SK-N-SH (cell line): ENCODE measurements around the gene EXOC4. TPM values are rescaled to one million over a fixed set of nuclear protein-coding genes. Genes with fewer than 3 reads are reported as not detected.

Experiments used
- CTCF ChIA-PET: fragments of 300-600, 350-600 bp; formaldehyde crosslinking; extraction: SDS; loops from one replicate; lab custom pipeline; 2021; lab: Yijun Ruan, JAX
- POLR2A ChIA-PET: fragments of 350-600 bp; sonication (Branson Sonifier 250); formaldehyde crosslinking; extraction: SDS; loops from one replicate; lab custom pipeline; 2020; ENCODE audit warnings: antibody characterized with exemption, inconsistent platforms; lab: Yijun Ruan, JAX
- DNase-seq: peaks from one replicate; pipeline ENCODE4 v3.0.0; 2012
- H2AFZ ChIP-seq: fragments of 200-600 bp; sonication (generic); 2 replicates; pipeline ENCODE4 v1.8.1; 2016; ENCODE audit warnings: antibody characterized with exemption, mild to moderate bottlenecking, low read depth
- H3F3A ChIP-seq: fragments of 200-600 bp; sonication (generic); replicated peaks from 2 replicates; pipeline ENCODE3; 2016; ENCODE audit warnings: antibody characterized with exemption, mild to moderate bottlenecking; ENCODE audit not compliant: insufficient read depth
- H3K27ac ChIP-seq, 2 experiments: fragments of 200-500 bp in 1 of 2; fragments of 200-600 bp in 1 of 2; sonication (Bioruptor generic) in 1 of 2; sonication (generic), shearing (Covaris generic) in 1 of 2; 2 replicates each; pipeline versions ENCODE4 v1.5.1 to v1.6.1; 2014 to 2016; ENCODE audit warnings: low read depth in 2 of 2, inconsistent platforms in 1 of 2, low read length in 1 of 2, mild to moderate bottlenecking in 1 of 2, mixed read lengths in 1 of 2
- H3K27me3 ChIP-seq: fragments of 200-600 bp; sonication (generic), shearing (Covaris generic); 2 replicates; pipeline ENCODE4 v1.6.1; 2016; ENCODE audit warnings: mixed run types; ENCODE audit not compliant: insufficient read depth
- H3K36me3 ChIP-seq, 2 experiments: fragments of 200-500 bp in 1 of 2; fragments of 200-600 bp in 1 of 2; sonication (Bioruptor generic) in 1 of 2; sonication (generic) in 1 of 2; replicated peaks in 1 of 2; 2 replicates each; pipeline versions ENCODE3 to v1.5.1; 2014 to 2016; ENCODE audit warnings: low read length in 1 of 2, mild to moderate bottlenecking in 1 of 2; ENCODE audit not compliant: insufficient read depth in 2 of 2, control insufficient read depth in 1 of 2
- H3K4me1 ChIP-seq, 2 experiments: fragments of 200-500 bp in 1 of 2; fragments of 200-600 bp in 1 of 2; sonication (Bioruptor generic) in 1 of 2; sonication (generic), shearing (Covaris generic) in 1 of 2; 2 replicates each; pipeline versions ENCODE4 v1.5.1 to v1.6.1; 2014 to 2016; ENCODE audit warnings: low read depth in 1 of 2, low read length in 1 of 2, mixed run types in 1 of 2; ENCODE audit not compliant: insufficient read depth in 2 of 2, control insufficient read depth in 1 of 2
- H3K4me2 ChIP-seq: fragments of 200-600 bp; sonication (generic), shearing (Covaris generic); 2 replicates; pipeline ENCODE4 v1.6.1; 2017; ENCODE audit warnings: mixed run types
- H3K4me3 ChIP-seq, 2 experiments: fragments of 200-500 bp in 1 of 2; fragments of 200-600 bp in 1 of 2; sonication (Bioruptor generic) in 1 of 2; sonication (generic), shearing (Covaris generic) in 1 of 2; 2 replicates each; pipeline versions ENCODE4 v1.5.1 to v1.8.1; 2014 to 2016; ENCODE audit warnings: low read depth in 2 of 2, inconsistent platforms in 1 of 2, low read length in 1 of 2, mild to moderate bottlenecking in 1 of 2, mixed read lengths in 1 of 2, moderate library complexity in 1 of 2
- H3K79me2 ChIP-seq: fragments of 200-600 bp; sonication (generic); 2 replicates; pipeline ENCODE4 v1.8.1; 2017; ENCODE audit warnings: mild to moderate bottlenecking; ENCODE audit not compliant: insufficient read depth
- H3K9ac ChIP-seq: fragments of 200-600 bp; sonication (generic); 2 replicates; pipeline ENCODE4 v1.6.1; 2017; ENCODE audit warnings: mixed run types
- H3K9me2 ChIP-seq: fragments of 200-600 bp; sonication (generic); 2 replicates; pipeline ENCODE4 v1.6.1; 2017; ENCODE audit warnings: mixed run types
- H3K9me3 ChIP-seq: fragments of 200-600 bp; sonication (generic); 2 replicates; pipeline ENCODE4 v1.6.1; 2017; ENCODE audit warnings: mixed run types, mild to moderate bottlenecking, moderate library complexity
- H4K20me1 ChIP-seq: fragments of 200-600 bp; sonication (generic); 2 replicates; pipeline ENCODE4 v1.6.1; 2017; ENCODE audit warnings: mild to moderate bottlenecking, mixed run types; ENCODE audit not compliant: insufficient read depth
- CHD2 ChIP-seq: fragments of 150-350 bp; IDR thresholded peaks from 2 replicates; pipeline ENCODE4 v1.6.1; 2018; ENCODE audit warnings: low read length; ENCODE audit not compliant: partially characterized antibody
- CTCF ChIP-seq: fragments of 200-600 bp; sonication (generic); IDR thresholded peaks from 2 replicates; pipeline ENCODE4 v1.6.1; 2017; ENCODE audit warnings: antibody characterized with exemption, mild to moderate bottlenecking, moderate library complexity
- ELF1 ChIP-seq: IDR thresholded peaks from 2 replicates; pipeline ENCODE4 v1.4.0; 2012
- EZH2phosphoT487 ChIP-seq: fragments of 200-600 bp; sonication (generic); IDR thresholded peaks from 2 replicates; pipeline ENCODE4 v1.6.1; 2017; ENCODE audit warnings: low read depth, mixed run types, mild to moderate bottlenecking, antibody characterized with exemption, moderate library complexity, borderline replicate concordance
- FOSL2 ChIP-seq: IDR thresholded peaks from 2 replicates; pipeline ENCODE4 v1.4.0; 2012; ENCODE audit warnings: low read depth, mild to moderate bottlenecking, moderate library complexity, borderline replicate concordance
- FOXJ3 ChIP-seq: sonication (generic); formaldehyde crosslinking; IDR thresholded peaks from 2 replicates; pipeline ENCODE4 v1.5.1; 2020; ENCODE audit warnings: mild to moderate bottlenecking, missing genetic modification reagents
- IRF3 ChIP-seq: fragments of 150-350 bp; IDR thresholded peaks from 2 replicates; pipeline ENCODE4 v1.6.1; 2016; ENCODE audit warnings: mild to moderate bottlenecking, low read depth, low read length
- JUND ChIP-seq: IDR thresholded peaks from 2 replicates; pipeline ENCODE4 v1.4.0; 2012
- MAX ChIP-seq: IDR thresholded peaks from 2 replicates; pipeline ENCODE4 v1.4.0; 2012; ENCODE audit warnings: low read depth
- MEF2A ChIP-seq: IDR thresholded peaks from 2 replicates; pipeline ENCODE4 v1.4.0; 2012; ENCODE audit warnings: low read depth, borderline replicate concordance
- MXI1 ChIP-seq: IDR thresholded peaks from 2 replicates; pipeline ENCODE4 v1.6.1; 2012; ENCODE audit warnings: mild to moderate bottlenecking, low read depth, low read length, improper control_type of control experiment
- NFIC ChIP-seq: IDR thresholded peaks from 2 replicates; pipeline ENCODE4 v1.4.0; 2012; ENCODE audit warnings: borderline replicate concordance
- RAD21 ChIP-seq: IDR thresholded peaks from 2 replicates; pipeline ENCODE4 v1.6.1; 2012; ENCODE audit warnings: mild to moderate bottlenecking, low read length
- REST ChIP-seq: IDR thresholded peaks from 2 replicates; pipeline ENCODE4 v1.6.1; 2012; ENCODE audit warnings: mild to moderate bottlenecking, low read depth, low read length, moderate library complexity
- RFX5 ChIP-seq: IDR thresholded peaks from 2 replicates; pipeline ENCODE4 v1.6.1; 2012; ENCODE audit warnings: mild to moderate bottlenecking, improper control_type of control experiment, low read length
- RXRA ChIP-seq: IDR thresholded peaks from 2 replicates; pipeline ENCODE4 v1.4.0; 2012; ENCODE audit warnings: low read depth, mild to moderate bottlenecking, borderline replicate concordance
- SMC3 ChIP-seq: IDR thresholded peaks from 2 replicates; pipeline ENCODE4 v1.6.1; 2012; ENCODE audit warnings: low read depth, low read length, improper control_type of control experiment
- TAF1 ChIP-seq: IDR thresholded peaks from 2 replicates; pipeline ENCODE4 v1.6.1; 2012; ENCODE audit warnings: low read depth, mild to moderate bottlenecking, low read length, moderate library complexity, borderline replicate concordance
- TCF12 ChIP-seq: IDR thresholded peaks from 2 replicates; pipeline ENCODE4 v1.4.0; 2012
- TEAD4 ChIP-seq: IDR thresholded peaks from 2 replicates; pipeline ENCODE4 v1.4.0; 2012; ENCODE audit warnings: mild to moderate bottlenecking, borderline replicate concordance; ENCODE audit not compliant: insufficient read depth
- USF1 ChIP-seq: IDR thresholded peaks from 2 replicates; pipeline ENCODE4 v1.4.0; 2012; ENCODE audit warnings: low read depth, borderline replicate concordance
- USF2 ChIP-seq: fragments of 150-350 bp; IDR thresholded peaks from 2 replicates; pipeline ENCODE4 v1.6.1; 2017; ENCODE audit warnings: antibody characterized with exemption, low read length, low read depth, borderline replicate concordance
- WGBS: methylation state at CpG from one replicate; pipeline ENCODE4 v1.1.6; 2017; ENCODE audit warnings: low lambda C conversion rate; 5-methylcytosine and 5-hydroxymethylcytosine counted together
- polyA plus RNA-seq, 3 experiments: library from polyadenylated mRNA; depleted of rRNA; stranded (reverse); fragments of >200 nt; gene quantifications; 2 replicates each; pipeline ENCODE4 v1.2.3, GENCODE V29; 2012

Gene EXOC4
- polyA plus RNA-seq, 1 of the 3 experiments (the other 2 are of a cell fraction), result 37.3 TPM

- H3K27ac ChIP-seq, result peak overlapping the region in 1 of 2 experiments; percentile 100; a peak in 2 of 4 replicates
- POLR2A ChIA-PET, result interaction anchor here (0.5 to 4.5 kb wide), 17 partner anchors 9 to 989 kb away, joined by 3 to 26 read pairs (median 6); no protein-coding TSS in a partner anchor
- TF ChIP-seq RXRA (no peak), IRF3 (no peak), TEAD4 (0 out of 2 replicates have a peak, but pooled peaks have one; percentile 27), ELF1 (no peak), MEF2A (no peak), TCF12 (peak; percentile 61; the same call in 1 of the 2 replicates), MAX (no peak), JUND (no peak), MXI1 (peak; percentile 82), FOSL2 (no peak), RAD21 (peak; percentile 79), CHD2 (peak; percentile 96), FOXJ3 (CRISPR knock-in tag) (peak; percentile 100), USF2 (no peak), SMC3 (peak; percentile 44; the same call in 1 of the 2 replicates), REST (no peak), NFIC (no peak), TAF1 (no peak), USF1 (no peak), RFX5 (peak; percentile 35; the same call in 1 of the 2 replicates), EZH2phosphoT487 (no peak), CTCF (no peak)
These were observed 544.2 kb downstream of the EXOC4 start for GRCh38 chr7:133796782-133797745.

More at GRCh38 chr7:133796782-133797745, 544.2 kb downstream of the EXOC4 start:
- CTCF ChIA-PET, result interaction anchor here (0.7 to 6.0 kb wide), 65 partner anchors 9 to 809 kb away, joined by 3 to 80 read pairs (median 5); no protein-coding TSS in a partner anchor
- 61% methylated on average over 11 of the region's 11 CpGs for WGBS
- Histone ChIP-seq H3K79me2 (no peaks in the 10 kb centered on the region), H3K4me2 (no peak overlapping the region; the same call in 1 of the 2 replicates), H3K4me1 (peaks cover 11 to 51% of the 10 kb centered on the region in 2 experiments; a peak in 3 of 4 replicates), H3K36me3 (peaks cover 0 to 35% of the 10 kb centered on the region in 2 experiments), H4K20me1 (no peaks in the 10 kb centered on the region), H3F3A (no peaks in the 10 kb centered on the region), H2AFZ (no peak overlapping the region), H3K27me3 (no peaks in the 10 kb centered on the region), H3K9me2 (no peaks in the 10 kb centered on the region), H3K9ac (no peak overlapping the region), H3K4me3 (no peak overlapping the region; a peak in 1 of 4 replicates), H3K9me3 (no peaks in the 10 kb centered on the region)
- DNase-seq, result peak; percentile 70
